T-cell (primary cell): ENCODE measurements around the gene CCDC158. TPM values are rescaled to one million over a fixed set of nuclear protein-coding genes. Genes with fewer than 3 reads are reported as not detected.
"Not testable (repeated sequence)": the region's sequence is repeated elsewhere in the genome, so short reads cannot be mapped to it uniquely, and the experiment has no call there.

Source experiments
- ATAC-seq, 4 experiments: fragments of 200-7000 bp in 3 of 4; fragments of 150-1000 bp in 1 of 4; cut with Tn5 transposase; replicated peaks in 1 of 4; 1 replicate in 3 of 4; 2 replicates in 1 of 4; pipeline ENCODE4 v1.10.0; 2021; ENCODE audit warnings: moderate library complexity in 3 of 4, mild to moderate bottlenecking in 2 of 4, moderate number of reproducible peaks in 1 of 4
- CTCF ChIA-PET, 2 donors: fragments of 300-600 bp; sonication (Branson Sonifier 250); formaldehyde crosslinking; loops; one replicate each; lab custom pipeline; 2022; ENCODE audit warnings: antibody characterized with exemption in 2 of 2; lab: Charles Lee
- POLR2A ChIA-PET, 2 donors: fragments of 300-600 bp; sonication (Branson Sonifier 250); formaldehyde crosslinking; loops; one replicate each; lab custom pipeline; 2022; ENCODE audit warnings: antibody characterized with exemption in 2 of 2; lab: Charles Lee
- DNase-seq, 35 experiments: peaks; one replicate each; pipeline versions ENCODE4 v3.0.0 to v3.0.0-alpha.2; 2013 to 2023
- H3K27ac ChIP-seq: one replicate; pipeline ENCODE4 v1.5.1; 2013; ENCODE audit warnings: low read length
- H3K27me3 ChIP-seq, 2 experiments: replicated peaks in 1 of 2; 1 replicate in 1 of 2; 2 replicates in 1 of 2; pipeline versions ENCODE4 v1.6.1 to v1.7.0; 2013; ENCODE audit warnings: low read length in 1 of 2, mixed read lengths in 1 of 2; ENCODE audit not compliant: control insufficient read depth in 2 of 2, insufficient read depth in 2 of 2; ENCODE audit errors: extremely low read depth in 1 of 2
- H3K36me3 ChIP-seq, 2 donors: 1 replicate in 1 of 2; 2 replicates in 1 of 2; pipeline versions ENCODE4 v1.6.1 to v1.7.0; 2013; ENCODE audit warnings: low read length in 1 of 2; ENCODE audit not compliant: control insufficient read depth in 2 of 2, insufficient read depth in 1 of 2; ENCODE audit errors: extremely low read depth in 1 of 2
- H3K4me1 ChIP-seq, 2 experiments: 1 replicate in 1 of 2; 2 replicates in 1 of 2; pipeline versions ENCODE4 v1.6.1 to v1.7.0; 2013; ENCODE audit warnings: low read length in 2 of 2, mixed read lengths in 1 of 2; ENCODE audit not compliant: insufficient read depth in 2 of 2, control insufficient read depth in 1 of 2; ENCODE audit errors: extremely low read depth in 1 of 2
- H3K4me3 ChIP-seq, 2 donors: 1 replicate in 1 of 2; 2 replicates in 1 of 2; pipeline versions ENCODE4 v1.5.1 to v1.7.0; 2013; ENCODE audit warnings: mild to moderate bottlenecking in 2 of 2, low read length in 1 of 2, moderate library complexity in 1 of 2; ENCODE audit not compliant: control insufficient read depth in 1 of 2; ENCODE audit errors: extremely low read depth in 1 of 2
- H3K9me3 ChIP-seq: 2 replicates; pipeline ENCODE4 v1.7.0; 2013
- H3K27ac Mint-ChIP-seq, 2 donors: one replicate each; pipeline ENCODE4 v1.8.0; 2020 to 2021; ENCODE audit warnings: mild to moderate bottlenecking in 2 of 2, mixed read lengths in 2 of 2
- H3K27me3 Mint-ChIP-seq, 2 donors: one replicate each; pipeline ENCODE4 v1.8.0; 2021 to 2022; ENCODE audit warnings: mixed read lengths in 2 of 2
- H3K36me3 Mint-ChIP-seq: one replicate; pipeline ENCODE4 v1.8.0; 2021; ENCODE audit warnings: mixed read lengths
- H3K4me1 Mint-ChIP-seq, 3 donors: one replicate each; pipeline ENCODE4 v1.8.0; 2020 to 2022; ENCODE audit warnings: mixed read lengths in 3 of 3, mild to moderate bottlenecking in 1 of 3
- H3K4me3 Mint-ChIP-seq, 3 donors: one replicate each; pipeline ENCODE4 v1.8.0; 2020 to 2022; ENCODE audit warnings: mild to moderate bottlenecking in 3 of 3, mixed read lengths in 3 of 3, moderate library complexity in 3 of 3
- H3K9me3 Mint-ChIP-seq, 3 donors: one replicate each; pipeline ENCODE4 v1.8.0; 2020 to 2022; ENCODE audit warnings: mixed read lengths in 3 of 3
- WGBS: methylation state at CpG from one replicate; pipeline ENCODE4 v1.1.5; 2013; ENCODE audit warnings: missing lambda C conversion rate; ENCODE audit not compliant: insufficient coverage; 5-methylcytosine and 5-hydroxymethylcytosine counted together
- total RNA-seq, 35 experiments: library from RNA in 6 of 35; stranded (reverse) in 6 of 35; fragments of 120-200 nt in 1 of 35; gene quantifications; one replicate each; pipeline versions ENCODE4 v1.2.1 to v1.2.4 and lab custom pipeline; 2013 to 2026

CCDC158 gene
- total RNA-seq, 5 donors from 2014 or later (not counting 1 experiment from before 2014, with no cell fraction given): not detected

- Mint-ChIP-seq H3K4me3 (no peak overlapping the region), H3K27ac (no peak overlapping the region), H3K36me3 (no peaks in the 10 kb centered on the region), H3K4me1 (no peaks in the 10 kb centered on the region), H3K9me3 (no peaks in the 10 kb centered on the region), H3K27me3 (peaks cover 12 to 15% of the 10 kb centered on the region in 2 donors)
- CTCF ChIA-PET: no interaction called here
- no peak for DNase-seq
- POLR2A ChIA-PET: no interaction called here
- H3K4me1 ChIP-seq: no peaks in the 10 kb centered on the region
- peaks cover 0 to 3% of the 10 kb centered on the region in 2 experiments for H3K27me3 ChIP-seq
- WGBS: no CpG with 5 or more reads among the region's 4 CpGs
- no peak overlapping the region for H3K4me3 ChIP-seq
- no peaks in the 10 kb centered on the region for H3K36me3 ChIP-seq
- H3K27ac ChIP-seq: no peak overlapping the region
- no peaks in the 10 kb centered on the region for H3K9me3 ChIP-seq
- no peak for ATAC-seq
These were observed 54.2 kb downstream of the CCDC158 start for GRCh38 chr4:76366737-76367136.

- H3K4me3 ChIP-seq: no peak overlapping the region
- peaks cover 12 to 15% of the 10 kb centered on the region in 2 donors for H3K27me3 Mint-ChIP-seq
- H3K27ac ChIP-seq: no peak overlapping the region
- no peak for ATAC-seq
- H3K27ac Mint-ChIP-seq: no peak overlapping the region
- WGBS: 100% methylated on average over 1 of the region's 3 CpGs
- peaks cover 0 to 2% (median 0%) of the 10 kb centered on the region in 3 donors for H3K9me3 Mint-ChIP-seq
- no peaks in the 10 kb centered on the region for H3K9me3 ChIP-seq
- DNase-seq: no peak
- no peak overlapping the region for H3K4me3 Mint-ChIP-seq
- ChIA-PET CTCF (interaction anchor here in 1 of 2 donors (1.1 kb wide), 1 partner anchor 186 kb away, joined by 3 read pairs; no protein-coding TSS in a partner anchor), POLR2A (no interaction called here)
- H3K4me1 Mint-ChIP-seq: no peaks in the 10 kb centered on the region
- H3K27me3 ChIP-seq: peaks cover 0 to 3% of the 10 kb centered on the region in 2 experiments
- H3K4me1 ChIP-seq: no peaks in the 10 kb centered on the region
- H3K36me3 Mint-ChIP-seq: no peaks in the 10 kb centered on the region
- H3K36me3 ChIP-seq: no peaks in the 10 kb centered on the region
These were observed 55.3 kb downstream of the CCDC158 start for GRCh38 chr4:76365636-76366035.

GRCh38 chr4:76364763-76365162 is 56.2 kb downstream of the CCDC158 start:
- no peaks in the 10 kb centered on the region for H3K36me3 ChIP-seq
- no peaks in the 10 kb centered on the region for H3K36me3 Mint-ChIP-seq
- no peak for ATAC-seq
- DNase-seq: no peak
- ChIA-PET CTCF (interaction anchor here in 1 of 2 donors (1.1 kb wide), 1 partner anchor 185 kb away, joined by 3 read pairs; no protein-coding TSS in a partner anchor), POLR2A (no interaction called here)
- no peak overlapping the region for H3K4me3 ChIP-seq
- H3K9me3 ChIP-seq: no peaks in the 10 kb centered on the region
- H3K9me3 Mint-ChIP-seq: peaks cover 0 to 2% (median 0%) of the 10 kb centered on the region in 3 donors
- H3K27ac ChIP-seq: no peak overlapping the region
- H3K27me3 ChIP-seq: peaks cover 0 to 3% of the 10 kb centered on the region in 2 experiments
- no peaks in the 10 kb centered on the region for H3K4me1 ChIP-seq
- 80% methylated on average over 1 of the region's 3 CpGs for WGBS
- H3K27ac Mint-ChIP-seq: no peak overlapping the region
- no peaks in the 10 kb centered on the region for H3K4me1 Mint-ChIP-seq
- H3K27me3 Mint-ChIP-seq: peaks cover 12 to 15% of the 10 kb centered on the region in 2 donors
- no peak overlapping the region for H3K4me3 Mint-ChIP-seq

- Histone ChIP-seq H3K4me1 (no peaks in the 10 kb centered on the region), H3K36me3 (no peaks in the 10 kb centered on the region), H3K27me3 (peaks cover 0 to 3% of the 10 kb centered on the region in 2 experiments), H3K27ac (no peak overlapping the region), H3K4me3 (no peak overlapping the region), H3K9me3 (no peaks in the 10 kb centered on the region)
- DNase-seq: no peak
- Mint-ChIP-seq H3K4me3 (no peak overlapping the region), H3K4me1 (no peaks in the 10 kb centered on the region), H3K27ac (no peak overlapping the region), H3K36me3 (no peaks in the 10 kb centered on the region), H3K27me3 (peaks cover 12 to 15% of the 10 kb centered on the region in 2 donors), H3K9me3 (peaks cover 9 to 10% (median 10%) of the 10 kb centered on the region in 3 donors)
- CTCF ChIA-PET: no interaction called here
- 82% methylated on average over 6 of the region's 6 CpGs for WGBS
- POLR2A ChIA-PET: no interaction called here
- no peak for ATAC-seq
These were observed 57.2 kb downstream of the CCDC158 start for GRCh38 chr4:76363556-76364290.

GRCh38 chr4:76361689-76362412 is 59.1 kb downstream of the CCDC158 start:
- DNase-seq (no peak), ATAC-seq (no peak)
- Histone ChIP-seq H3K4me3 (no peak overlapping the region), H3K27ac (no peak overlapping the region), H3K27me3 (peaks cover 0 to 3% of the 10 kb centered on the region in 2 experiments), H3K36me3 (no peaks in the 10 kb centered on the region), H3K4me1 (no peaks in the 10 kb centered on the region), H3K9me3 (peaks cover 2% of the 10 kb centered on the region)
- Mint-ChIP-seq H3K27me3 (peaks cover 7 to 10% of the 10 kb centered on the region in 2 donors), H3K4me1 (no peaks in the 10 kb centered on the region), H3K4me3 (no peak overlapping the region), H3K27ac (no peak overlapping the region), H3K36me3 (no peaks in the 10 kb centered on the region), H3K9me3 (peaks cover 21 to 23% (median 22%) of the 10 kb centered on the region in 3 donors)
- ChIA-PET CTCF (no interaction called here), POLR2A (no interaction called here)
- WGBS: no CpG with 5 or more reads among the region's 3 CpGs

GRCh38 chr4:76359881-76360466 is 61.0 kb downstream of the CCDC158 start:
- CTCF ChIA-PET, H3K27ac Mint-ChIP-seq, H3K4me3 Mint-ChIP-seq: not testable (repeated sequence)

More at GRCh38 chr4:76359881-76360466, 61.0 kb downstream of the CCDC158 start:
- H3K36me3 ChIP-seq, H3K4me1 Mint-ChIP-seq, H3K27me3 ChIP-seq, H3K4me3 ChIP-seq, ATAC-seq, H3K9me3 ChIP-seq, H3K27me3 Mint-ChIP-seq, POLR2A ChIA-PET, H3K4me1 ChIP-seq, H3K36me3 Mint-ChIP-seq, DNase-seq, H3K27ac ChIP-seq: not testable (repeated sequence)
- H3K9me3 Mint-ChIP-seq: peaks cover 22 to 25% (median 23%) of the 10 kb centered on the region in 3 donors
